Activated CD8-positive, alpha-beta T cell treated with anti-CD3 and anti-CD28 coated beads for 36 hours (primary cell): ENCODE data around the gene HS3ST2. TPM values are rescaled to one million over a fixed set of nuclear protein-coding genes. Genes with fewer than 3 reads are reported as not detected.
"Not testable (repeated sequence)": the region's sequence is repeated elsewhere in the genome, so short reads cannot be mapped to it uniquely, and the experiment has no call there.

Source experiments
- ATAC-seq: fragments of 200-7000 bp; cut with Tn5 transposase; one replicate; pipeline ENCODE4 v1.10.0; 2021; ENCODE audit warnings: mild to moderate bottlenecking, moderate library complexity
- CTCF ChIA-PET: fragments of 350-600 bp; sonication (Branson Sonifier 250); formaldehyde crosslinking; loops from one replicate; lab custom pipeline; 2021; ENCODE audit warnings: antibody characterized with exemption; lab: Charles Lee
- POLR2A ChIA-PET: fragments of 350-600 bp; sonication (Branson Sonifier 250); formaldehyde crosslinking; loops from one replicate; lab custom pipeline; 2021; ENCODE audit warnings: antibody characterized with exemption; lab: Charles Lee
- DNase-seq: peaks from one replicate; pipeline ENCODE4 v3.0.0-alpha.2; 2020
- H3K27ac Mint-ChIP-seq: one replicate; pipeline ENCODE4 v1.8.0; 2021; ENCODE audit warnings: mild to moderate bottlenecking, mixed read lengths
- H3K27me3 Mint-ChIP-seq: one replicate; pipeline ENCODE4 v1.8.0; 2021; ENCODE audit warnings: mixed read lengths
- H3K36me3 Mint-ChIP-seq: one replicate; pipeline ENCODE4 v1.8.0; 2021; ENCODE audit warnings: low read depth, mixed read lengths
- H3K4me1 Mint-ChIP-seq: one replicate; pipeline ENCODE4 v1.8.0; 2021; ENCODE audit warnings: low read depth, mixed read lengths
- H3K4me3 Mint-ChIP-seq: one replicate; pipeline ENCODE4 v1.8.0; 2021; ENCODE audit warnings: mild to moderate bottlenecking, moderate library complexity, mixed read lengths
- H3K9me3 Mint-ChIP-seq: one replicate; pipeline ENCODE4 v1.8.0; 2021; ENCODE audit warnings: mixed read lengths
- intact Hi-C: fragments of 100-400 bp; cut with micrococcal nuclease; formaldehyde crosslinking; loops from one replicate; pipeline ENCODE4 v1.10.0; 2022
- total RNA-seq, 2 experiments: library from RNA; stranded (reverse); gene quantifications; one replicate each; pipeline ENCODE4 v1.2.3, GENCODE V29; 2021
- TF ChIP-seq, protein P1 (sequence below): fragments of 200-600 bp; IDR thresholded peaks from one replicate; pipeline ENCODE4 v1.8.0; 2022; ENCODE audit warnings: antibody characterized with exemption, mild to moderate bottlenecking

The HS3ST2 gene
- total RNA-seq, 2 experiments from 2014 or later: not detected

- TF ChIP-seq, protein P1, sequence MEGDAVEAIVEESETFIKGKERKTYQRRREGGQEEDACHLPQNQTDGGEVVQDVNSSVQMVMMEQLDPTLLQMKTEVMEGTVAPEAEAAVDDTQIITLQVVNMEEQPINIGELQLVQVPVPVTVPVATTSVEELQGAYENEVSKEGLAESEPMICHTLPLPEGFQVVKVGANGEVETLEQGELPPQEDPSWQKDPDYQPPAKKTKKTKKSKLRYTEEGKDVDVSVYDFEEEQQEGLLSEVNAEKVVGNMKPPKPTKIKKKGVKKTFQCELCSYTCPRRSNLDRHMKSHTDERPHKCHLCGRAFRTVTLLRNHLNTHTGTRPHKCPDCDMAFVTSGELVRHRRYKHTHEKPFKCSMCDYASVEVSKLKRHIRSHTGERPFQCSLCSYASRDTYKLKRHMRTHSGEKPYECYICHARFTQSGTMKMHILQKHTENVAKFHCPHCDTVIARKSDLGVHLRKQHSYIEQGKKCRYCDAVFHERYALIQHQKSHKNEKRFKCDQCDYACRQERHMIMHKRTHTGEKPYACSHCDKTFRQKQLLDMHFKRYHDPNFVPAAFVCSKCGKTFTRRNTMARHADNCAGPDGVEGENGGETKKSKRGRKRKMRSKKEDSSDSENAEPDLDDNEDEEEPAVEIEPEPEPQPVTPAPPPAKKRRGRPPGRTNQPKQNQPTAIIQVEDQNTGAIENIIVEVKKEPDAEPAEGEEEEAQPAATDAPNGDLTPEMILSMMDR: no peak
- ATAC-seq (no peak), DNase-seq (no peak)
- ChIA-PET POLR2A (no interaction called here), CTCF (no interaction called here)
- Mint-ChIP-seq H3K4me3 (no peak overlapping the region), H3K36me3 (no peaks in the 10 kb centered on the region), H3K27me3 (peaks cover 14% of the 10 kb centered on the region), H3K4me1 (no peaks in the 10 kb centered on the region), H3K27ac (no peak overlapping the region), H3K9me3 (no peaks in the 10 kb centered on the region)
- intact Hi-C loops: no loop called here
These were observed 24.7 kb downstream of the HS3ST2 start for GRCh38 chr16:22838681-22839080.

DNA sequence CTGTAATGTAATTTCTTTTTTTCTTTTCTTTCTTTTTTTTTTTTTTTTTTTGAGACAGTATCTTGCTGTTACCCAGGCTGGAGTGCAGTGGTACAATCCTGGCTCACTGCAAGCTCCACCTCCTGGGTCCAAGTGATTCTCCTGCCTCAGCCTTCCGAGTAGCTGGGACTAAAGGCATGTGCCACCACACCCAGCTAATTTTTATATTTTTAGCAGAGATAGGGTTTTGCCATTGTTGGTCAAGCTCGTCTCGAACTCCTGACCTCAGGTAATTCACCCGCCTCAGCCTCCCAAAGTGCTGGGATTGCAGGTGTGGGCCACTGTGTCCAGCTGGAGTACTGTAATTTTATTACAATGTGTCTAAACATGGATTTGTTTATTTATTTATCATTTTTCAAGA lies 28.1 kb downstream of the HS3ST2 start:
- peaks cover 15% of the 10 kb centered on the region for H3K27me3 Mint-ChIP-seq
- H3K9me3 Mint-ChIP-seq, H3K4me1 Mint-ChIP-seq, H3K36me3 Mint-ChIP-seq, ATAC-seq, H3K4me3 Mint-ChIP-seq, H3K27ac Mint-ChIP-seq, POLR2A ChIA-PET, intact Hi-C loops, DNase-seq, CTCF ChIA-PET: not testable (repeated sequence)

DNA sequence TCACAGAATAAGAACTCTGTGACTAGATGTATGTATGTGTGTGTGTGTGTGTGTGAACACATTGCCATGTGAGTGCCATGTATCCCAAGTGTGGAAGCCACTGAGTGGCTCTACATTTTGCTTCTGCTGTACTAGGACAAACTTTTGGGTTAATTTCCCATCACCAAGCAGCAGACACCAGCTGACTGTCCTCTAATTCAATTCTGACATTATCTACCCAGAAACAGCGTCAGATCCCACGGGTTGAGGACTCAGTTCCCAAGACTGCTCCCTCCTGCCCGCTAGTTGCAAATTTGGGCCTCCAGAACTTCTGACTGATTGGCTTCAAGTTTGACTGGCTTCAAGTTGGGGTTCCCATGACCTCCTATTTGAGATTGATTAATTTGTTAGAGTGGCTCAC lies 29.2 kb downstream of the HS3ST2 start:
- TF ChIP-seq, protein P1: no peak
- Mint-ChIP-seq H3K27ac (no peak overlapping the region), H3K4me1 (no peaks in the 10 kb centered on the region), H3K27me3 (peaks cover 15% of the 10 kb centered on the region), H3K9me3 (no peaks in the 10 kb centered on the region), H3K4me3 (no peak overlapping the region), H3K36me3 (no peaks in the 10 kb centered on the region)
- CTCF ChIA-PET: no interaction called here
- intact Hi-C loops: no loop called here
- POLR2A ChIA-PET: no interaction called here
- no peak for DNase-seq
- no peak for ATAC-seq

GRCh38 chr16:22843856-22844255 lies 29.9 kb downstream of the HS3ST2 start:
- CTCF ChIA-PET: no interaction called here
- H3K36me3 Mint-ChIP-seq: no peaks in the 10 kb centered on the region
- DNase-seq (no peak), ATAC-seq (no peak)
- no peaks in the 10 kb centered on the region for H3K9me3 Mint-ChIP-seq
- no peaks in the 10 kb centered on the region for H3K4me1 Mint-ChIP-seq
- TF ChIP-seq, protein P1: no peak
- H3K27me3 Mint-ChIP-seq: peaks cover 13% of the 10 kb centered on the region
- intact Hi-C loops: no loop called here
- no peak overlapping the region for H3K27ac Mint-ChIP-seq
- no peak overlapping the region for H3K4me3 Mint-ChIP-seq
- POLR2A ChIA-PET: no interaction called here

GRCh38 chr16:22844416-22844815 lies 30.5 kb downstream of the HS3ST2 start:
- CTCF ChIA-PET: no interaction called here
- TF ChIP-seq, protein P1: no peak
- Mint-ChIP-seq H3K9me3 (no peaks in the 10 kb centered on the region), H3K4me3 (no peak overlapping the region), H3K36me3 (no peaks in the 10 kb centered on the region), H3K4me1 (no peaks in the 10 kb centered on the region), H3K27me3 (peaks cover 13% of the 10 kb centered on the region), H3K27ac (no peak overlapping the region)
- ATAC-seq (peak; percentile 34), DNase-seq (peak; percentile 7)
- POLR2A ChIA-PET: no interaction called here
- intact Hi-C loops: no loop called here

GRCh38 chr16:22847100-22847499 lies 33.1 kb downstream of the HS3ST2 start:
- no peaks in the 10 kb centered on the region for H3K36me3 Mint-ChIP-seq
- no peak overlapping the region for H3K27ac Mint-ChIP-seq
- CTCF ChIA-PET: no interaction called here
- POLR2A ChIA-PET: no interaction called here
- intact Hi-C loops: no loop called here
- ATAC-seq: no peak
- TF ChIP-seq, protein P1: no peak
- DNase-seq: no peak
- no peaks in the 10 kb centered on the region for H3K4me1 Mint-ChIP-seq
- H3K9me3 Mint-ChIP-seq: no peaks in the 10 kb centered on the region
- peaks cover 13% of the 10 kb centered on the region for H3K27me3 Mint-ChIP-seq
- no peak overlapping the region for H3K4me3 Mint-ChIP-seq
